Subcutaneous abdominal adipose tissue (tissue), 5 donors: ENCODE results near the gene TECR.

Experiments used
- H3K27ac ChIP-seq: one replicate; pipeline ENCODE4 v1.7.0; 2013; ENCODE audit warnings: low read depth, mild to moderate bottlenecking, inconsistent platforms, low read length, moderate library complexity
- H3K27me3 ChIP-seq, 5 donors: one replicate each; pipeline ENCODE4 v1.7.0; 2013; ENCODE audit warnings: low read length in 5 of 5, inconsistent platforms in 1 of 5; ENCODE audit not compliant: control insufficient read depth in 5 of 5, insufficient read depth in 4 of 5
- H3K36me3 ChIP-seq, 5 donors: one replicate each; pipeline ENCODE4 v1.7.0; 2013; ENCODE audit warnings: low read length in 5 of 5; ENCODE audit not compliant: control insufficient read depth in 5 of 5, insufficient read depth in 5 of 5
- H3K4me1 ChIP-seq, 5 donors: one replicate each; pipeline ENCODE4 v1.7.0; 2013; ENCODE audit warnings: low read length in 5 of 5, mild to moderate bottlenecking in 3 of 5, moderate library complexity in 1 of 5; ENCODE audit not compliant: control insufficient read depth in 5 of 5, insufficient read depth in 5 of 5
- H3K4me3 ChIP-seq, 5 donors: one replicate each; pipeline ENCODE4 v1.7.0; 2013; ENCODE audit warnings: low read length in 5 of 5, low read depth in 1 of 5
- H3K9ac ChIP-seq, 5 donors: one replicate each; pipeline ENCODE4 v1.7.0; 2013; ENCODE audit warnings: low read length in 5 of 5, mild to moderate bottlenecking in 4 of 5, moderate library complexity in 3 of 5
- H3K9me3 ChIP-seq, 5 donors: one replicate each; pipeline ENCODE4 v1.7.0; 2013; ENCODE audit warnings: low read length in 5 of 5; ENCODE audit not compliant: control insufficient read depth in 5 of 5
- donor health status: healthy.
- donor health status: healthy.
- donor health status: healthy.
- donor health status: healthy.
- donor health status: healthy.

Gene TECR, protein sequence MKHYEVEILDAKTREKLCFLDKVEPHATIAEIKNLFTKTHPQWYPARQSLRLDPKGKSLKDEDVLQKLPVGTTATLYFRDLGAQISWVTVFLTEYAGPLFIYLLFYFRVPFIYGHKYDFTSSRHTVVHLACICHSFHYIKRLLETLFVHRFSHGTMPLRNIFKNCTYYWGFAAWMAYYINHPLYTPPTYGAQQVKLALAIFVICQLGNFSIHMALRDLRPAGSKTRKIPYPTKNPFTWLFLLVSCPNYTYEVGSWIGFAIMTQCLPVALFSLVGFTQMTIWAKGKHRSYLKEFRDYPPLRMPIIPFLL

DNA sequence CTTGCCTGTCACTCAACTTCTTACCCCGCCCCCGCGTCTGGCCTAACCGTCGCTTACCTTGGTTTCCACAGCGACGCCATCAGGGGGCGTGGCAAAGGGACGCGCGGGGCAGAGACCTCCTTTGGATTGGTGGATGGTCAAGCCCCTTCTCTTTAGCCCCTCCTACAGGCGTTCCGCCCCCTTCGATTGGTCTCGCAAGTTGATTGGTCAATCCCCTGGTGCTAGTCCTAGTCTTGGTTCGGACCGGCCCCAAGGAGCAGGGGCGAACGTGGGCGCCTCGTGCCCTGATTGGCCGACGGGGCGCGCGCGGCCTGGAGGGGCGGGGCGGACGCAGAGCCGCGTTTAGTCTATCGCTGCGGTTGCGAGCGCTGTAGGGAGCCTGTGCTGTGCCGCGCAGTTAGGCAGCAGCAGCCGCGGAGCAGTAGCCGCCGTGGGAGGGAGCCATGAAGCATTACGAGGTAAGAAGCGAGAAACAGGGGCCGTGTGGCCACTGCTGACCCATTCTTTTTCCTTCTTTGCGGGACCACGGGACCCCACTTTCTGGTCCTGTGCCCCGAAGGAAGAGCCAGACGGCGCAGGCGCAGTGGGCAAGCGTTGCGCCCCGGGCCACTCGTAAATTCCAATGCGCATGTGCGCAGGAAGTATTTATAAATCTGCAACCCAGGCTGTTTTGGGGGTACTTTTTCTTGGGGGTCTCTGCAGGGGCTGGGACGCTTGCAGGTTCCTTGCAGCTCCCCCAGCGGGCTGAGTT is at the start of gene TECR:
Gene TECR (plus strand): TSS at position 341 of the 751 bp plus-strand sequence. CDS start 103 bp downstream, at position 444.
- Histone ChIP-seq H3K27me3 (no peaks in the 10 kb centered on the region), H3K36me3 (no peaks in the 10 kb centered on the region), H3K9ac (peak within 1 kb of the TSS; percentile 63 to 92 (median 80)), H3K27ac (peak within 1 kb of the TSS; percentile 92), H3K4me3 (peak within 1 kb of the TSS; percentile 78 to 97 (median 93)), H3K9me3 (no peaks in the 10 kb centered on the region), H3K4me1 (peaks cover 0 to 35% (median 29%) of the 10 kb centered on the region in 5 donors)

DNA sequence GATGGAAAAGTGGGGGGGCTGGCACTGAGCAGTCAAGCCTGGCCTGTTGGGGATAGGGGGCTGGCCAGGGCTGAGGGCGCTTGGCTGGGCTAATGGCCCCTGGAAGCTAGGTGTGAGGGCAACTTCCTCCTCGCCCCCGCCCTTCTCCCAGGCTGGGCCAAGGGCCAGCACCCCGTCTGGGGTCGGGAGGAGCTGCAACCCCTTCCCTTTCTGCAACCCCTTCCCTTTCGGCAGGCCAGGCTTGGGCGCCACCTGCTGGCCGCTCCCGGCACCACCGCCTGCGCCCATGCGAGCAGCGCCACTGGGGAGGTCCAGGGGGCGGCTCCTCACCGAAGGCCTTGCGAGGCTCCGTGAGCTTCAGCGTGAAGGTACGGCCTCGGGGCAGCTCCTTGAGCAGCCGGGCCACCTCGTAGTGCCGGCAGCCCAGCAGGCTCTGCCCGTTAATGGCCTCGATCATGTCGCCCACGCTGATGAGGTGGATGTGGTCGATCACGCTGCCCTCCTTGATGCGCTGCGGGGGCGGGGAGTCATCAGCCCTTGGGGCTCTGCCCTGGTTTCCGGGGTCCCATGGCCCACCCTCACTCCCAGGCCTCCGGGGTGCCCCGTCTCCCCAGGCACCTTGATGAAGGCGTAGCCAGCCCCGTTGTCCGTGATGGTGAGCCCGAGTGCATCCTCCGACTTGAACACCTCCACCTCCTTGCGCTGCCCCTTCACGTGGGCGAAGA is 49.3 kb upstream of the TECR start:
- Histone ChIP-seq H3K27ac (no peak overlapping the region), H3K36me3 (peaks cover 0 to 48% (median 40%) of the 10 kb centered on the region in 5 donors), H3K9ac (no peak overlapping the region)

DNA sequence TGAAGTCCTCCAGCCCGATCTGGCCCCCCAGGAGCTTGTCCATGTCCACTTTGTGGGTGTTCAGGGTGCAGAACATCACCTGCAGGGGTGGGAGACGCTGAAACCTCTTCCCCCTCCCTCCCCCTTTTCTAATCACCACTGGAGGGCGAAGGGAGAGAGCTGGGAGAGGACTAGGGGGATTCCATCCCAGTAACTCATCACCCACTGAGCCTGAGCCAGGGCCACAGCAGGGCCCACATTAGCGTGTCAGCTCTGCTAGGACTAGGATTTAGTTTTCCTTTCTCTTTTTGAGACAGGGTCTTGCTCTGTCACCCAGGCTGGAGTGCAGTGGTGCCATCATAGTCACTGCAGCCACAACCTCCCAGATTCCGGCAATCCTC is 48.7 kb upstream of the TECR start:
- H3K4me3 ChIP-seq: no peak overlapping the region
- H3K9me3 ChIP-seq: no peaks in the 10 kb centered on the region
- no peak overlapping the region for H3K27ac ChIP-seq
- H3K36me3 ChIP-seq: peaks cover 0 to 48% (median 40%) of the 10 kb centered on the region in 5 donors
- peaks cover 0 to 2% (median 0%) of the 10 kb centered on the region in 5 donors for H3K27me3 ChIP-seq
- peaks cover 0 to 16% (median 12%) of the 10 kb centered on the region in 5 donors for H3K4me1 ChIP-seq
- H3K9ac ChIP-seq: no peak overlapping the region

More for the DNA sequence above, 49.3 kb upstream of the TECR start:
- H3K27me3 ChIP-seq: peaks cover 0 to 4% (median under 1%) of the 10 kb centered on the region in 5 donors
- no peak overlapping the region for H3K4me3 ChIP-seq
- no peaks in the 10 kb centered on the region for H3K9me3 ChIP-seq
- peaks cover 0 to 21% (median 18%) of the 10 kb centered on the region in 5 donors for H3K4me1 ChIP-seq

GRCh38 chr19:14482172-14482941 is 47.0 kb upstream of the TECR start:
- no peaks in the 10 kb centered on the region for H3K27me3 ChIP-seq
- H3K27ac ChIP-seq: no peak overlapping the region
- H3K36me3 ChIP-seq: peaks cover 0 to 50% (median 40%) of the 10 kb centered on the region in 5 donors
- H3K4me1 ChIP-seq: peaks cover 0 to 8% (median 5%) of the 10 kb centered on the region in 5 donors
- no peak overlapping the region for H3K9ac ChIP-seq
- no peak overlapping the region for H3K4me3 ChIP-seq
- no peaks in the 10 kb centered on the region for H3K9me3 ChIP-seq

- Histone ChIP-seq H3K4me3 (no peak overlapping the region), H3K36me3 (peaks cover 0 to 35% (median 19%) of the 10 kb centered on the region in 5 donors), H3K9me3 (no peaks in the 10 kb centered on the region), H3K9ac (no peak overlapping the region), H3K27ac (no peak overlapping the region), H3K27me3 (no peaks in the 10 kb centered on the region), H3K4me1 (peaks cover 0 to 5% (median 3%) of the 10 kb centered on the region in 5 donors)
Measured at GRCh38 chr19:14487370-14488125, 41.8 kb upstream of the TECR start.

- Histone ChIP-seq H3K9me3 (no peaks in the 10 kb centered on the region), H3K9ac (no peak overlapping the region), H3K36me3 (peaks cover 0 to 36% (median 22%) of the 10 kb centered on the region in 5 donors), H3K4me3 (no peak overlapping the region), H3K27me3 (no peaks in the 10 kb centered on the region), H3K4me1 (peaks cover 15 to 32% (median 30%) of the 10 kb centered on the region in 5 donors), H3K27ac (no peak overlapping the region)
Measured at GRCh38 chr19:14492756-14493337, 36.5 kb upstream of the TECR start.

DNA sequence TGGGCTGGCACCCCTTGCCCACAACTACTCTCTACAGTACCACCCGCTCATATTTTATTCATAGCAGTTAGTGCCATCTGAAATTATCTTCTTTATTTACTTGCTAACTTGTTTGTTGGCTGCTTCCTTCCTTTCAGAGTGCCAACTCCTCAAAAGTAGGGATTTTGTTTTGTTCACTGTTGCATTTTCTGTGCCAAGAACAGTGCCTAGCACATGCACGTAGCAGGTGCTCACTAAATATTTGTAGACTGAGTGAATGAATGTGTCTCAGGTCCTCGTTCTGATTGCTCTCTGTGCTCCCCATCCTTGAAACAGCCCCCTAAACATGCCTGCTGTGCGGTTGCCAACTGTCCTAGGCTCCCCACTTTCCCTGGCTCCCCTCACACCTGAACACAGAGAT is 35.0 kb upstream of the TECR start:
- Histone ChIP-seq H3K27ac (peak overlapping the region; percentile 37), H3K9ac (peak overlapping the region in 2 of 5 donors; percentile 48 to 60), H3K36me3 (peaks cover 0 to 21% (median 14%) of the 10 kb centered on the region in 5 donors), H3K27me3 (no peaks in the 10 kb centered on the region), H3K9me3 (no peaks in the 10 kb centered on the region), H3K4me3 (peak overlapping the region in 4 of 5 donors; percentile 16 to 76 (median 39)), H3K4me1 (peaks cover 15 to 35% (median 34%) of the 10 kb centered on the region in 5 donors)

DNA sequence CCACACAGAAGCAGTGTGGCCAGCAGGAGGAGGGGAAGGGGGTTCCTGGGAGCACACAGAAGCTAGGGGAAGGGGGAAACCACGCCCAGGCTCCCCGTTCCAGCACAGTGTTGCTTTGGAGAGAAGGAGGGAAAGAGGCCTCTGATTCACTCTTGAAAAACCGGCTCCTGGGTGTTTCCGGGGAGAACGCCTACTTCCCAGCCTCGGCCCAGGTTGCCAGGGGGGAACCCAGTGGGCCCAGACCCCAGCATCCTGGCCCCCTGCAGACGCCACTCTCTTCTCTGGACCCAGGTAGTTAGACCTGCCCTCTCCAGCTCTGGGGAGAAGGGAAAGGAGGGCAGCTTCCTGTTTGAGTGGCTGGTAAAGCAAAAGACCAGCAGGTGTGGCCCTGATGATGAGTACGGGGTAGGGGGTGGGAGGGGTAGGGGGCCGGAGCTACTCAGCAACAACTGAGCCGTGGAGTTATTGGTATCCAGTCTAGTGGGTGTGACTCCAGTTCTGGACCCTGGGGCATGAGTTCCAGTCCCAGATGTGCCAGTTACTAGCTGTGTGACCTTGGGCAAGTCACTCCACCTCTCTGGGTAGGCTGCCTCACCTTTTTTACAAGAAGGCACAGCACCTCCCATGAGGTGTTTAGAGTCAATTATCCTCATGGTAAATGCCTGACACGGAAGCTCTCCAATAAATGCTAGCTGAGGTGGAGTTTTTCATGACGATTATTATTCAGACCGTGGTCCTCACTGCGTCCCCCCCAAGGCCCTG is 34.3 kb upstream of the TECR start:
- no peaks in the 10 kb centered on the region for H3K9me3 ChIP-seq
- H3K4me3 ChIP-seq: peak overlapping the region; percentile 43 to 80 (median 72)
- no peaks in the 10 kb centered on the region for H3K27me3 ChIP-seq
- H3K36me3 ChIP-seq: peaks cover 0 to 14% (median 9%) of the 10 kb centered on the region in 5 donors
- H3K4me1 ChIP-seq: peaks cover 15 to 35% (median 34%) of the 10 kb centered on the region in 5 donors
- H3K27ac ChIP-seq: peak overlapping the region; percentile 37
- peak overlapping the region; percentile 8 to 79 (median 66) for H3K9ac ChIP-seq
